ENCODE data around the gene TRPM2.

The TRPM2 gene

GRCh38 chr21:44434568-44434925 lies 81.1 kb downstream of the TRPM2 start:
- DNase-seq = no peak

- no peak for DNase-seq
Measured at GRCh38 chr21:44434936-44435635, 81.7 kb downstream of the TRPM2 start.

GRCh38 chr21:44436111-44436611 lies 82.7 kb downstream of the TRPM2 start:
- DNase-seq = no peak

GRCh38 chr21:44436958-44437357 lies 83.5 kb downstream of the TRPM2 start:
- DNase-seq = no peak

GRCh38 chr21:44437371-44437695 lies 83.9 kb downstream of the TRPM2 start:
- DNase-seq = no peak

- DNase-seq = no peak
Measured at GRCh38 chr21:44437696-44438431, 84.4 kb downstream of the TRPM2 start.

- no peak for DNase-seq
Measured at GRCh38 chr21:44438531-44439210, 85.2 kb downstream of the TRPM2 start.

GRCh38 chr21:44439211-44439600 lies 85.8 kb downstream of the TRPM2 start:
- DNase-seq = no peak

- no peak for DNase-seq
Measured at GRCh38 chr21:44440241-44441040, 87.0 kb downstream of the TRPM2 start.

- DNase-seq = no peak
Measured at GRCh38 chr21:44441041-44441400, 87.6 kb downstream of the TRPM2 start.

GRCh38 chr21:44441581-44442265 lies 88.3 kb downstream of the TRPM2 start:
- no peak for DNase-seq

- no peak for DNase-seq
Measured at GRCh38 chr21:44442266-44443125, 89.1 kb downstream of the TRPM2 start.

- DNase-seq = no peak
Measured at GRCh38 chr21:44443291-44443890, 90.0 kb downstream of the TRPM2 start.

GRCh38 chr21:44443891-44444285 lies 90.5 kb downstream of the TRPM2 start:
- no peak for DNase-seq

- DNase-seq = peak; percentile 39
Measured at GRCh38 chr21:44444286-44444931, 91.0 kb downstream of the TRPM2 start.

- DNase-seq = no peak
Measured at GRCh38 chr21:44445145-44445812, 91.9 kb downstream of the TRPM2 start.

- DNase-seq = no peak
Measured at GRCh38 chr21:44448651-44449131, 95.3 kb downstream of the TRPM2 start.

- no peak for DNase-seq
Measured at GRCh38 chr21:44449473-44450363, 96.3 kb downstream of the TRPM2 start.

- DNase-seq = no peak
Measured at GRCh38 chr21:44450402-44450801, 97.0 kb downstream of the TRPM2 start.
